Hematopoietic multipotent progenitor cell treated with erythropoietin and hydrocortisone succinate and interleukin-3 and kit ligand, for 17 days (in vitro differentiated cells): ENCODE data around the gene CTNNBL1.
"Not testable (repeated sequence)": the region's sequence is repeated elsewhere in the genome, so short reads cannot be mapped to it uniquely, and the experiment has no call there.

Experiments
- DNase-seq: peaks from one replicate; pipeline ENCODE4 v3.0.0-alpha.2; 2015; ENCODE audit warnings: low spot score

CTNNBL1 gene

GRCh38 chr20:37677969-37678861, 15.6 kb upstream of the CTNNBL1 start:
- DNase-seq, result no peak

- not testable (repeated sequence) for DNase-seq
Measured at GRCh38 chr20:37679751-37680150, 14.1 kb upstream of the CTNNBL1 start.

- DNase-seq, result no peak
Measured at GRCh38 chr20:37680420-37680819, 13.4 kb upstream of the CTNNBL1 start.

DNA sequence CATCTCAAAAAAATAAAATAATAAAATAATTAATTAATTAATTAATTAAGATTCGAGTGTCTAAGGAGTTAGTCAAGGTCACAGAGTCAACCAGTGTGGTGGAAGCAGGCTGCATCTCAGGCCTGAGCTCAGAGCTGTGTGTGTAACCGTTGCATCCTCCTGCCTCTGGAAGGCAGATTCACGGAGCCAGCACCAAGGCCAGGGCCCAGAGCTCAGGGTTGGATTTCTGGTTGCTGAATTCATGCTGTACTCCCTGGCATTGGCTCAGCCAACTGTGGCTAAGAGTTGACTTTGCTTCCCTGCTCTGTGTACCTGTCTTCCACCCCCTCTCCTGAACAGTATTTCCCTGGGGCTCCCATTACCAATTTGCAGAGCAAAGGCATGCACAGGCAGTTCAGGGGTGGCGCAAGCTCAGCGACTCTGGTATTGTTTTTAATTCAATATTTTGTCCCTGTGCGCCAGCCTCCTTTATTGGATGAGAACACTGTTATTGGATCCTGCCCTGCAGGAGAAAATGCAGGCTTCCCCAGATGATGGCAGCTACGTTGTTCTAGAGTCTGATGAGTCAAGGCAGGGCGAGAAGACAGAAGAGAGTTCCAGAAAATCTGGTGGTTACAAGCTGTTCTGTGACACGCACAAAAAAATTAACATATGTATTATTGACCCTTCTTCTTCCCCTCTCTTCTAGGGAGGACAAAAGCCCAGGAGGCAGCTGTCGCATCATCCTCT, 12.3 kb upstream of the CTNNBL1 start:
- no peak for DNase-seq

DNA sequence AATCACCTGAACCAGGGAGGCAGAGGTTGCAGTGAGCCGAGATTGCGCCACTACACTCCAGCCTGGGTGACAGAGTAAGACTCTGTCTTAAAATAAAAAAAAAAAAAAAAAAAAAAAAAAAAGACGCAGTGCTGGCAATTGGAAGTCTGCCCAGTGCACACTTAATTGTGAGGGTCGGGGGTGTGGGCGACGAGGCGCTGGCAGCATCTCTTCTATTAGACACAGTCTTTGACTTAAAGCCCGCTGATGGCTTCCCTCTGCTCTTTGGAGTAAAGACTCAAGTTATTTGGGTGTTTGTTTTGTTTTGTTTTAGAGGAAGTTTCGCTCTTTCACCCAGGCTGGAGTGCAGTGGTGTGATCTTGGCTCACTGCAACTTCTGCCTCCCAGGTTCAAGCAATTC, 10.7 kb upstream of the CTNNBL1 start:
- not testable (repeated sequence) for DNase-seq

DNA sequence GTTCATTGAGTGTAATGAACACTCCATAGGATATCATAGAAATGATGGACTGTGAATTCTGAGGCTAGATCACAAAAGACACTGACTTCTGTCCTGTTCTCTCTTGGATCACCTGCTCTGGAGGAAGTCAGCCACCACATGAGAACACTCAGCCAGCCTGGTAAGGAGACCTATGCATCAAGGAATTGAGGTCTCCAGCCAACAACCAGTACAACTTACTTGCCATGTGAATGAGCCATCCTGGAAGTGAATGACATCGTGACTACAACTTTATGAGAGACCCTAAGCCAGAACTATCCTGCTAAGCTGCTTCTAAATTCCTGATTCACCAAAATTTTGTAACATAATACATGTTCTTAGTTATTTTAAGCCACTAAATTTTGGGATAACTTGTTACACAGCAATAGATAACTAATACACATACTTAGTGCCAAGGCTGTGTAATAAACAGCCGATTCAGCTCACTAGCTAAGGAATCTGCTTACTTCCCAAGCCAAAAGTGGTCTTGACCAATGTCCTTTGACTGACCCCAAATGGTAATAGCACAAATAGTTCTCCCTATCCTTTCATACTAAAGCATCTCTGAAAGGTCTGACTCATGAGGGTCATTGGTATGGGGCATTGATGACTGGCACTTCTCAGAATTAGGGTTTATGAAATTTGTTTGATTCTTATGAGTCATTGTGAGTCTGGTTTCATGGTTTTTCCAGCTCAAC, 6.9 kb upstream of the CTNNBL1 start:
- no peak for DNase-seq

GRCh38 chr20:37687478-37687805, 6.4 kb upstream of the CTNNBL1 start:
- DNase-seq, result no peak

DNA sequence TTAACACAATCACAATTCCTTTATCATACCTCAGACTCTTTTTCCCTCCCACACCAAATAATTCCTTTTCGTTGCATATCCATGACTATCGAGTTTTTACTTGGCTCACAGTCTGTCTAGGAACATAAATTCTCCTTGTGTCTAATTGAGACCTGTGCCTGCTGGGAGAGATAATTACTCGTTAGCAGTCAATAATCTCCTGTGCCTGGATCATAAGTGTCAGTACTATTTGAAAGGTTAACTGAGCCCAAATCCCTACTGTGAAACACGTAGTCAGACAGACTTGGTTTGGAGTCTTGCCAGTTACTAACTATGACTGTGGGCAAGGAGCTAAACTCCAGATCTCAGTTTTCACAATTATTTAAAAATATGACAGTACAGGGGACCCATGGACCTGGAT, 5.7 kb upstream of the CTNNBL1 start:
- no peak for DNase-seq

- no peak for DNase-seq
Measured at GRCh38 chr20:37690626-37691369, 3.0 kb upstream of the CTNNBL1 start.

- no peak for DNase-seq
Measured at GRCh38 chr20:37692459-37693166, 1.2 kb upstream of the CTNNBL1 start.

GRCh38 chr20:37693242-37693634, 592 bp upstream of the CTNNBL1 start:
- DNase-seq, result no peak

- DNase-seq, result no peak
Measured at GRCh38 chr20:37695684-37696342, 2.0 kb downstream of the CTNNBL1 start.

- DNase-seq, result no peak
Measured at GRCh38 chr20:37697314-37697713, 3.5 kb downstream of the CTNNBL1 start.

GRCh38 chr20:37699202-37699601, 5.4 kb downstream of the CTNNBL1 start:
- DNase-seq, result no peak

- no peak for DNase-seq
Measured at GRCh38 chr20:37700301-37700700, 6.5 kb downstream of the CTNNBL1 start.

DNA sequence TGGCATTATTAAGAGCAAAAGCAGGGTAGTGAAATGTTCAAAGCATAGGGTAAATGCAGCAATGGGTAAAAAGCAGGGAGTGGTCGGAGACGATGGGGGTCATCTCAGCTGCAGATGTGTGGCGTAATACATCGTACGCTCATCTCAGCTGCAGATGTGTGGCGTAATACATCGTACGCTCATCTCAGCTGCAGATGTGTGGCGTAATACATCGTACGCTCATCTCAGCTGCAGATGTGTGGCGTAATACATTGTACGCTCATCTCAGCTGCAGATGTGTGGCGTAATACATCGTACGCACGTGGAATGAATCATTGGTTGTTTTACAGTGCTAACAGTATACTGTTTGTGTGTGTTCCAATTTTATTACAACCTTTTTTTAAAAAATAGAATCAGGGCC, 7.8 kb downstream of the CTNNBL1 start:
- not testable (repeated sequence) for DNase-seq

GRCh38 chr20:37702403-37703034, 8.7 kb downstream of the CTNNBL1 start:
- DNase-seq, result no peak

DNA sequence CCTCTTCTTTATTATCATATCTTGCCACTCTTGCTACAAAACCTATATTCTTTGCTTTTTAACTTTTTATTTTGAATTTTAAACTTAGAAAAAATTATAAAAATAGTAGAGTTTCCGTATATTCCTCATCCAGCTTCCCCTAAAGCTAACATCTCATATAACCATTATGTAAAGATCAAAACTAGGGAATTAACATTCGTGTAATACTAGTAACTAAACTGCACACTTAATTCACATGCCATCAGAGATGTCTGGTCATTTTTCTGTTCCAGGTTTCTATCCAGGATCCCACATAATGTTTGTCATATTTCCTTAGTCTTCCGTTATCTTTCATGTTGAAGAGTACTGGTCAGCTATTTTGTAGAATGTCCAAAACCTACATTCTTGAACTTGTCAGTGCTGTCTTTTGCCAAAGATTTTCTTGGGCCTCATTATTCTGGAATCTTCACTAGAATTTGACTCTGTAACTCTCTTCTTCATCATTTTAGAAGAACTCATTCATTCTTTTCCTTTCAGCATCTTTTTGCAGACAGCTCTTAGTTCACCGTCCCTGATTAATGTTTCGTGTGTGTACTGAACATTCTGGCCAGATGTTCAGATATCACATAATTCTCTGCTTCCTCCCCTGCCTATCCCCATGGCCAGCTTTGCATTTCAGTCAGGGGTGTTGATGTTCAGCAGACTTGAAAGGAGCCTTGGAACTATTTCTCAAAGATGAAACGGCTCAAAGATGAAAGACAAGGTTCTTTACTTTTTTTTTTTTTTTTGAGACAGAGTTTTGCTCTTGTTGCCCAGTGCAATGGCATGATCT, 9.4 kb downstream of the CTNNBL1 start:
- no peak for DNase-seq

DNA sequence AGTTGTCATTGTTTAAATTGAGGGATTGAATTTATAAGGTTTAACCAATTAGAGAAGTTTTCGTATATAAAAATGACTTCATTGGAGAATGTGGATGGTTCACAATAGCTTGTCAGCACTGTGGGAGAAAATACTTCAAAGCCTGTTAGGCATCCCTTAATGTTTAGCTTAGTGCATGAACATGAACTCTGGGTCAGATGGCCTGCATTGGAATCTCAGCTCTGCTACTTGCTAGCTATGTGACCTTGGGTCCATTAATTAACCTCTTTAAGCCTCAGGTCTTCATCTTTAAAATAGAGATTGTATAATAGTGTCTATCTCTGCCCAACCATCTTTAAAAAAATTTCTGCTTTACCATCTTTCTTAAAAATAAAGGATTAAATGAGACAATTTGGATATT, 11.1 kb downstream of the CTNNBL1 start:
- DNase-seq, result no peak

- DNase-seq, result no peak
Measured at GRCh38 chr20:37706298-37706697, 12.5 kb downstream of the CTNNBL1 start.
